Measurements from ENCODE around the gene CCDC74B. TPM values are rescaled to one million over a fixed set of nuclear protein-coding genes. Genes with fewer than 3 reads are reported as not detected.
"Not testable (repeated sequence)": the region's sequence is repeated elsewhere in the genome, so short reads cannot be mapped to it uniquely, and the experiment has no call there.

CCDC74B gene
- total RNA-seq, 1 experiment from 2014 or later, result 26.5 TPM

DNA sequence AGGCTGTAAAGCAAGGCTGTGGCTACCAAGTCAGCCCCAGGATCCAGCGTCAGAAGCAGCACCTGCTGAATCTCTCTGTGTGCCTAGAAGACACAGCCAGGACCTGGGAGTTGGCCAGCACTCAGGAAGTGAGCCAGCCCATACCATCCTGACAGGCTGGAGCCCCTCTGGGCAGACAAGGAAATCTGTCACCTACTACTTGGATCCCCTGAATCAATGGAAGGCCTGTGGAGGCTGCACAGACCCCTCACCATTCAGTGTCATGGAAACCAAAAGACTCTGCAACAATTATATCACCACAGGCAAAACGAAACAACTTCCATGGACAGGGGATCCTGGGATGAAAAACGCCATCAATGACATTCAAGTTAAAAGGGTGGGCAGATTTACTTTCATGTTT lies 21.7 kb upstream of the CCDC74B start:
- not testable (repeated sequence) for DNase-seq (ENCODE audit: low read depth)

DNA sequence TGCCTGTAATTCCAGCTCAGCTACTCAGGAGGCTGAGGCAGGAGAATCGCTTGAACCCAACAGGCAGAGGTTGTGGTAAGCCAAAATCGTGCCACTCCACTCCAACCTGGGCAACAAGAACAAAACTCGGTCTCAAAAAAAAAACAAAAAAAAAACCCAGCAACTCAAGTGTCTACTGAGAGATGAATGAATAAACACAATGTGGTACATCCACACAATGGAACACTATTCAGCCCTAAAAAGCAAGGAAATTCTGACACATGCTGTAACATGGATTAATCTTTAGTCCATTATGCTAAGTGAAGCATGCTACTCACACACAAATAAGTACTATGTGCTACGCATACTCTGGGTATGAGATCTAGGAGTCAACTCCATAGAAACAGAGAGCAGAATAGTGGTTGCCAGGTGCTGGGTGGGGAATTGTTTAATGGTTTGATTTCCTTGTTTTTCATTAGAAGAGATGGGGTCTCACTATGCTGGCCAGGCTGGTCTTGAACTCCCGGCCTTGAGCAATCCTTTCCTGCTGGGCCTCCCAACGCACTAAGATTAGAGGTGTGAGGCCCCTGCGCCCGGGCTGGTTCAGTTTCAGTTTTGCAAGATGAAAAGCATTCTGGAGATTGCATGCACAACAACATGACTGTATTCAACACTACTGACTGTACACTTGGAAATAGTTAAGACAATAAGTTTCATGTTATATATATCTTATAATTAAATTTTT lies 20.5 kb upstream of the CCDC74B start:
- no peak for DNase-seq (ENCODE audit: low read depth)

DNA sequence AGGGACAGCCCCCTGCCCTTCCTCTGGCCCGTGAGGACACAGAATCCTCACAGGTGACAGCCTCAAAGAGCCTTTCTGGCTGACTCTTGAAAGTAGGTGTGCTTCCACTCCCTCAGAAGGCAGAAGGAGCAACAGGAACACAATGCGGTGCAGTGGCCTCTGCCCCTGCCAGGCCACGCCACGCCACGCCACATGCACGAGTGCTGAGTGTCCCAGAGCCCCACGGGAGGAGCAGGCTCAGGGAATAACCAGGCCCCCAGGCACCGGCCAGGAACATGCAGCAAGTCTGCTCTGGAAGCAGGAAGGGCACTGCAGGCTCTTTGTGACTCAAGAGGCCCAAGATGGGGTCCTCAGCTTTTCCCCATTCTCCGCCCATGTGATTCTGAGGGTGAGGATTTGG lies 18.1 kb upstream of the CCDC74B start:
- no peak for DNase-seq (ENCODE audit: low read depth)

DNA sequence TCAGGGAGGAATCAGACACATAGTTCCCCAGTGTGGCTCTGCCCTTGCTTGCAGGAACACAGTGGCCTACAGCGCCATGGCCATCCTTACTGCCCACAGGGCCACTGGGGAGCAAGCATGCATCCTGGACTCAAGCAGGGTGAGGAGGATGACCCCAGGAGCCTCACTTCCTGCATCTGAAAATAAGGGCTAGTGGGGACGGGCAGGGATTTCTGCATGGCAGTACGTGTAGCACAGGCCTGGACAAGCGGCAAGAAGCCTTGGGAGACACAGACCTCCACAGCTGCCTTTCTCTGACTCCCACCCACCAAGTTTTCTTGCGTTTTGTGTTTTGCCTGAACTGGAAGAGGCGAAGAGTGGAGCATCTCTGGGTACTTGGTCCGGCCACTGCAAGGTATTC lies 17.6 kb upstream of the CCDC74B start:
- not testable (repeated sequence) for DNase-seq (ENCODE audit: low read depth)

DNA sequence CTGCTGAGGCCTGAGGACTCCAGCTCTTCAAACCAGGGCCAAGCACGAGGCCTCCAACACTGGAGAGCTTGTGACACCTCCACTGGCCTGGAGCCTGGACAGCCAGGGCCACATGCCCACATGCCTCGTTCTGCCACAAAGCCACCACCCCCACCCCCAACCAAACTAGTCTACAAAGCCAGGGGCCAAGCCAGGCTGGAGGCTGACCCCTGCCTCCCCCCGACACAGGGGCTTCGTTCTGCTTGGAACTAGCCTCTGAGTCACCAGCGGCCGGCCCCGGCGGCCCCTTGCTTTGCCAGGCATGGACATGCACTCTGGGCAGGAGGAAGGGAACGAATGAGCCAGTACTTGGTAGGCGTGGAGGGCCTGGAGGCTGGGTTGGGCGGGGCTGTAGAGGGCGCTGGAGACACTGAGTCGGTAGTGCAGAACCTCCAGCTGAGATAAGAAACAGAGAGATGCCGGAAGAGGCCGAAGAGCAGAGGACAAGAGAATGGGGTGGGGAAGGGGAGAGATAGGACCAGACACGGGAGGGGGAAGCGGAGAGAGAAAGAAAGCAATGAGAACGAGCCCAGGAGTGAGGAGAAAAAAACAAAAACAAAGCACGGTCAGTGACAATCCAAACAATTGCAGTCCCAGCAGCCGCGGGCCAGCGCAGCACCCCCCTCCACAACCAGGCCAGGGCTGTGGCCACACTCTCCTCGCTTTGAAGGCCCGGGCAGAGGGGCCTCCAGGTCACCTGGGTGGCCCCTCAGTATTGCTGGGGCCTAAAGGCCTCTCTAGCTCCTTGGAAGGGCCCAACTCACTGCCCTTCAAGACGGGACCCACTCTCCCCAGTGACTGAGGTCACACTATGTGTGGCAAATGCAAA lies 16.2 kb upstream of the CCDC74B start:
- DNase-seq (ENCODE audit: low read depth), result not testable (repeated sequence)

DNA sequence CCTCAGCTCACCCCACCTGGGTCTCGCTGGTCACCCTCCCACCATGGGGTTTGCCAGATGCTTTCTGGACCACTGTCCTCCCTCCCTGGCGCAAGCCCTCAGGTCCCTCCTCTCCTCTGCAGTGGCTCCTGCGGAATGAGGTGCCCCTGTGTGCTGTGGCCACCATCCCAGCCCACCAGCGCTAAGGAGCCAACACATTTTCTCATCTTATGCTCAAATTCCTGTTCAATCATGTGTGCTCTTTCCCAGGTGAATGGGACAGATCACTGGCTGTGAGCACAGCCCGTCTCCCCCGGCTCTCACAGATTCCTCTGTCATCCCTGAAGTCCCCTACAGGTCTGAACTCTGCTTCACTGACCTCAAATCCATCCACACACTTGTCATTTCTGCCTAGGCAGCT lies 15.2 kb upstream of the CCDC74B start:
- no peak for DNase-seq (ENCODE audit: low read depth)

DNA sequence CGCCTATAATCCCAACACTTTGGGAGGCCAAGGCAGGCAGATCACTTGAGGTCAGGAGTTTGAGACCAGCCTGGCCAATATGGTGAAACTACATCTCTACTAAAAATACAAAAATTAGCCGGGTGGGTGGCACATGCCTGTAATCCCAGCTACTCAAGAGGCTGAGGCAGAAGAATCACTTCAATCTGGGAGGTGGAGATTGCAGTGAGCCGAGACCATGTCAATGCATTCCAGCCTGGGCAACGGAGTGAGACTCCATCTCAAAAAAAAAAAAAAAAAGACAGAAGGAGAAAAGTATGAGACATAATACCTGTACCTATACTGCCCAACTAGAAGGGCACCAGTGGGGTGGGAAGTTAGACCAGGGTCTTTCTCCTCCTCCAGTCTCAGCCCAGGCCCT lies 14.5 kb upstream of the CCDC74B start:
- not testable (repeated sequence) for DNase-seq (ENCODE audit: low read depth)

DNA sequence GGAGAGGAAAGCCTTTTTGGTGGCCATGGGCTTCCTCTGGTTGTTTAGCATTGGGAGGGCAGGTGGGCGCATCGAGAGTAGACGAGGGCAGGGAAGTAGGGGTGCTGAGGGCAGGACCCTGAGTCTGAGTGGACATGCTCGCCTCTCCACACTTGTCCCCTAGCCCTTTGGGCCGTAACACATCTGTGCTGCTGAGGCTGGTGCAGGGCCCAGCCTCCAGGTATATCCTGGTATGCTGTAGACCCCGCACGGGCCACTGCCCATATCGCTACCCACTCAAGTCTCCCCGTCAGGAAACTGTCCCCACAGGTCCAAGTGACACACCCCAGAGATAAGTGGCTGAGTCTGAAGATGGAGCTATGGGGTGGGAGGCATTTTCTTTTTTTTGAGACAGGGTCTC lies 13.7 kb upstream of the CCDC74B start:
- no peak for DNase-seq (ENCODE audit: low read depth)

DNA sequence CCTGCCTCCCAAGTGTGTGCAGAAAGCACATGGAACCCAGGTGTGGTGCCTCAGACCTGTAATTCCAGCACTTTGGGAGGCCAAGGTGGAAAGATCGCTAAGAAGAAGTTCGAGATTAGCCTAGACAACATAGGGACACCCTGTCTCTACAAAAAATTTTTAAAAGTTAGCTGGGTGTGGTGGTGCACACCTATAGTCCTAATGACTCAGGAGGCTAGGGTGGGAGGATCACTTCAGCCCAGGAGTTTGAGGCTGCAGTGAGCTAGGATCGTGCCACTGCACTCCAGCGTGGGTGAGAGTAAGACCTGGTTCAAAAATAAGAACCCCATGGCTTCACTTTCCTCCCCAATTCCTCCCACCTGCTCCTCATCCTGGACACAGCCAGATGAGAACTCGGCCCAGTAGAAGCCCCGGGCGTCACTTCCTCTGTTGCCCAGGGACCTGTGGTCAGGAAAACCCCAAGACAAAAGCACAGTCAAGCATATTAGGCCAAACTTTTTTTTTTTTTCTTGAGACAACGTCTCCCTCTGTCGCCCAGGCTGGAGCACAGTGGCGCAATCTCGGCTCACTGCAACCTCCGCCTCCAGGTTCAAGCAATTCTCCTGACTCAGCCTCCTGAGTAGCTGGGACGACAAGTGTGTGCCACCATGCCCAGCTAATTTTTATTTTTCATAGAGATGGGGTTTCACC lies 13.1 kb upstream of the CCDC74B start:
- not testable (repeated sequence) for DNase-seq (ENCODE audit: low read depth)

DNA sequence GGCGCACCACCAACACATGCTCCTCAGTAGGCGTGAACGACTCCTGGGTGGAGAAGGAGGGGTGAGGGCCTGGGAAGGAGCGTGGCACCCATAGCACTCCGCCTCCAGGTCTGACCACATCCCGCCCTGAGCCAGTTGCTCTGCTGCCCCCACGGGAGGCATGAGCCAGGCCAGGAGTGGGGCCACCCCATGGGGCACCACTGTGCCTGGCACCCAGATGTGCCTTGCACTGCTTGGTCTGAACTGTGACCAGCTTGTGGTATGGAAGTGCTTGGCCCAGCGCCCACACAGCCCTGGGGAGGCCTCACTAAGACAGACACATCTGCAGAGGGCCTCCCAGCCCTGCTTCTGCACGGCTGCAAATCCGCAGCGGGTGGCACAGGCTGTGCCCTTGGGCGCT lies 12.4 kb upstream of the CCDC74B start:
- not testable (repeated sequence) for DNase-seq (ENCODE audit: low read depth)

DNA sequence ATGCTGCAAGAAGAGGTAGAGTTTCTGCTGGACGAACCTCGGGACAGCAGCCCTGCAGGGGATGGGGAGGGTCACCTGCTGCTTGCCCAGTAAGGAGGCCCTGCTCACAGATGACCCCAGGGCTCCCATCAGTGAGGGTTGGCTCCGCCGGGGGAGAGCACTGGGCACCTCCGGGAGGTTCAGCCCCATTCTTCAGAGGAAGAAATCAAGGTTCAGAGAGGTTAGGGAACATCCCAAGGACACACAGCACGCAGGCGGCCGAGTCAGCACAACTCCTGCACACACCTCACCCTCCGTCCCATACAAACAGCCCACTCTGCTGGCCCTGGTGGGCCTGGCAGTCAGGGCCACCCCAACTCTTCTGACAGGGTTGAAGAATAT lies 11.7 kb upstream of the CCDC74B start:
- no peak for DNase-seq (ENCODE audit: low read depth)

DNA sequence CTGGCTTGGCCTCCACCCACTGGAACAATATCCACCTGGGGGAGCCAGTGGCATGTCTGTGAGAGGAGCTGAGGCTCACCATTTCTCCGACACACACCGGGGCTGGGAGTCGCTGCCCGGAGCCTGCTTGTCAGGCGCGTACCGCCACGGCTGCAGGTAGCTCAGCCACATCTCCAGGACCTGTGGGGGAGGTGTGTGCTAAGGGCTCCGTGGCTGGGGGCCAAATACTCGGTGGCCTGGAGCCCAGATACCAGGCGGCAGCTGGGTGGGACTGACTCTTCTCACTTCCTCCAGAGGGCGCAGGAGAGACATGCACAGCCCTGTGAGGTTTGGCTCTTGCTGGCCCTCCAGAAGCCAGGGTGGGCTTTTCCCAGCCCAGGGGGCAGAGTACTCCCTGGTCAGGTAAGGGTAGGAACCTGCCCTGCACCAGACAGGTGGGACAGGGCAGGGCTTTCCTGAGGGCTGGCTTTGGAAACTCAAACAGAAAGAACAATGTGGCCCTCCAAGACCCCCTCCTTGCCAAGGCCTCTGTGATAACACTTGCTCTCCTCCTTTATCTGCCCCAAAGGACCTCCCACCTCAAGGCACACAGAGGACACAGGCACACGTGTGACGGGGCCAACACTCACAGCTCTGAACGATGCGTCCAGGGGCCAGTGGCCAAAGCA lies 11.2 kb upstream of the CCDC74B start:
- DNase-seq (ENCODE audit: low read depth), result peak; percentile 35

DNA sequence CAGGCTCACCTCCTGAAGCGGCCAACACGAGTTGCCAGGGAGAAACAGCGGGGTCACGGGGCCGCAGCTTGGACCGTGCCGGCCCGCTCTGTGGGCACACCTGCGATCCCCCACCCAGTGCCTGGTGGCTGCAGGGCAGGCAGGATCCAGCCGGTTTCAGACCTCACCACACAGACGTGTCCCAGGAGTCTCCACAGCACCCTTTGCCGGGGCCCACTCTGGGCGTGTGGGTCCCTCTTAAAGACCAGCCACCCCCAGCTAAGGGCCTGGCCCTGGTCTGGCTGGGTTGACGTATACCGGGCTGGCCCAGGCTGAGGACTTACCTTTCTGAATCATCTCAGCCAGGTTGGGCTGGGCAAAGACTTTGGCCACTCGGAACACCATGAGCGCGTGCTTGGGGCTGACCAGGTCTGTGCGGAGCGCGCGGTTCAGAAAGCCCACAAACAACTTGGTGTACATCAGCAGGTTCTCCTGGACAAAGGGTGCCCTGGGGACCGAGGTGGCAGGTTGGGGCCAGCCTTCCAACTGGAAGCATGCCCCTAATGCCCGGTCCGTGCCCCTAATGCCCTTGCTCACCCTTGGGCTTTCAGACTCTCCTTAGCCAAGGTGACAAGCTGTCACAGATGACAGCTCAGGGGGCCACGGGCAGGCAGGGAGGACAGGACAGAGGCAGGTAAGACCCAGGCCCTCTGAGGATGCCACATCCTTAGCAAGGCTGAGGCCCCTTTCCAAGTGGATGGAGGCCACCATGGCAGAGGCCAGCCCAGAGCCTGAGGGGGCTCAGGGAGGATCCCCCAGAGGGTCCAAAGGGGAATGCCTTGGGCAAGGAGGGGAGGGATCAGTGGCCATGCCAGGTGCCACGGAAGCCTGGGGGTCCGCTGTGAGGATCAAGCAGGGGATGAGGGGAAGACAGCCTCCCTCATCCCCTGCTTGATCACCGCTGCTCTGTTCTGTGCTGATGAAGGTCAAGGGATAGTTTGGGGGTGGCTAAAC lies 10.2 kb upstream of the CCDC74B start:
- DNase-seq (ENCODE audit: low read depth), result no peak

DNA sequence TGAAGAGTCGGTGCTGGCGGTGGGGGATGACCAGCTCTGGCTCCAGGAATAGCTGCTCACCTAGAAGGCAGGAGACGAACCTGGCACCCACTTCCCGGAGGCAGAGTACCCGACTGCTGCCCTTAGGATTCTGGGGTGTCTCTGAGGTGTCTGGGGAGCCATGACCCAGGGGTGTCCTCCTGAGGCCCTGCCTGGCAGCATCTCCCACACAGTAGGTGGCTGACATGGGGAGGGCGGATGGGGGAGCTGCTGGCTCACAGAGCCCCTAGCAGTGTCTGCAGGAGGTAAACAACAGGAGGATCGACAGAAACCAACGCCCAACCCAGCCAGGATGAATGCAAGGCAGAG lies 9.5 kb upstream of the CCDC74B start:
- DNase-seq (ENCODE audit: low read depth), result not testable (repeated sequence)

DNA sequence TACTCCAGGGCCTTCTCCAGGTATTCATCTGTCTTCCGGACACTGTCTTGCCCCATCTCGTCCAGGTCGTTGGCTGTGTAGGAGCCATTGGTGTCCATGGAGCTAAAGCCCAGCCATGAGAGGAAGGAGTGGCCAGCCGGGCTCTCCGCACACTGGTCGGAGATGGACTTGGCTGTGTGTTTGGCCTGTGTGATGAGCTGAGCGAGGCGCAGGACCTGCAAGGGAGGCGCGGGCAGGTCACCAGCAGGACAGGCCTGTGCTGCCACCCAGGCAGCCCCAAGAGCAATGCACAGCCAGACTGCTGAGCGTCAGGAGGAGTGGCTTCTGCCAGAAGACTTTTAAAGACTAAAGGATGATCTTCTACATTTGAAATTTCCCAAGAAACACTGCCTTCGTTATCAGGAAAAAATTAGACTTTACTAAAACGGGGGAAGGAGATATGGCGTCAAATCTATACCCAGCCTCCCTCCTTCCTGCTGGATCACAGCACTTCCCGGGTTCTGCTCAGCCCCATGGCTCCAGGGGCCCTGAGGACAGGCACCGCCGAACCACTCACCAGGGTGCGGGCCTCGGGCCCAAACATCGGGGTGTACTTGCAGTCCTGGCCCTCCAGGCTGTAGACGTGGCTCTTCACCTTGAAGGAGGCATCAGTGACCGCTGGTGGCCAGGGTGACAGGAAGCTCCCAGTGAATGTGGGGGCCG lies 9.0 kb upstream of the CCDC74B start:
- DNase-seq (ENCODE audit: low read depth), result not testable (repeated sequence)

DNA sequence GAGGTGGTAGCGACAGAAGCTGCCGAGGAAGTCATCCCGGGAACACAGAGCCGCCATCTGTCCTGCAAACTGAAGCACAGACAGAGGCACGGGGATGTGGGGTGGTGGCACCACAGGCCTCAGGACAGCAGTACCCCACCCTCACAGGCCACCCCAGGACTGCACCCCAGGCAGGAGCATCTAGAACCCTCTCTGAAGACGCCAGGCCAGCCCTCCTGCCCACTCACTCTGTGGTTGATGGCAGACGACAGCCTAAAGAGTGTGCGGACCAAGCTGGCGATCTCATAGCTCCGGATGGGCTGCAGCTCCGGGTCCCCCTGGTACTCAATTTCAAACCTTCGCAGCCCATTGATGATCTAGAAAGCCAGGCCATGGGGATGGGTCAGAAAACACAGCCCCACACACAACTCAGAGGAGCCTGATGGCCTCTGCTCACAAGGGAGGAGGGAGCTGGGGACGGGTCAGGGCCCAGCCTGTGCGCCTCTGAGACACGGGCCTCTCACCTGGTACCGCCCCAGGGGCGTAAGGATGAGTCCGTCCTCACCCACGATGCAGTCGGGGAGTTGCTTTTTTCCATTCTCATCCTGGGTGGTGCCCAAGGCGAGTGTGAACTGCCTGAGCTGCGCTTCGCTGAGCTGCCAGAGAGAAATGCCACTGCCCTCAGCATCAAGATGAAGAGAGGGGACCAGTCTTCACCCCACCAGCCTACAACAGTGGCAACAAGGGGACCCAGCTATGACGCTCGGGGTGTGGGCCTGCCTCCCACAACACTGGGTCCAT lies 8.1 kb upstream of the CCDC74B start:
- DNase-seq (ENCODE audit: low read depth), result no peak

DNA sequence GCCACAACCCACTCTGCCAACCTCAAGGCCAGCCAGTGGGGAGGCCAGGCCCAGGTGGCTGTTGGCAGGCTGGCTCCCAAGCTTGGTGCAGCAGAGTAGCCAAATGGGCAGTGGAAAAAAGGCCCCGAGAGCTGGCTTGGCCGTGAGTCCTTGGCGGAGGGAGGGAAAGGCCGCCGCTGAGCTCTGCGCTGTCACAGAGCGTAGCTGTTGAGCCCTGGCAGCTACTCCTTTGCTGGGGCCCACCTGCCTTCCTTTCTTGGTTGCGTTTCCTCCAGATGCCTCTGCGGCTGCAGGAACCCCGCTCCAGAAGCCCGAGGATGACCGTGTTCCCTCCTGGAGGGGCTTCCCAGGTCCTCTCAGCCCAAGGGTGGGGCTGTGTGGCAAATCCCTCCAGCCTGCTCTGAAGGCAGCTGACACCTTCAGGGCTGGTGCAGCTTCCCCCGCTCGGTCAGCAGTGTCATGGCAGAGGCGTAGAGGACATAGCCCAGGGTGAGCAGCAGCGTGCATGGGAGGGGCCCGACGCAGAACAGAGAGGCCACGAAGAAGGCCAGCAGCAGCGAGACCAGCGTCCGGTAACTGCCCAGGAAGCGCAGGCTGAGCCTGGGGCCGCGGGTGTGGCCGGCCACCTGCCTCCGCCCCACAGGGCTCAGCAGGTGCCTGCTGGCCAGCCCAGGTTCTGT lies 7.4 kb upstream of the CCDC74B start:
- not testable (repeated sequence) for DNase-seq (ENCODE audit: low read depth)

DNA sequence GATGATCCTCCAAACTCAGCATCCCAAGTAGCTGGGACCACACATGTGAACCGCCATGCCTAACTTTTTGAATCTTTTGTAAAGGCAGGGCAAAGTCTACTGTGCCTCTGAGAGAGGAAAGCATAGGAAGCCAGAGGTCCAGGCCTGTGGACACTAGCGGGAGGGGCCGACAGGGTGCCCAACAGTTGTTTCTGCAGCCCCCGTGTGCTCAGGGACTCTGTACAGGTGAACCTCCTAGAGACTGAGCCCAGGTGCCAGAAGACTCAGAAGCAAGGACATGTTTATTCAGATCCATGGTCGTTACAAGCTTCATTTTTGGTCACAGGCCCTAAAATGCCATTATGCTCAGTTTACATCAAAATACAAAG lies 6.2 kb upstream of the CCDC74B start:
- DNase-seq (ENCODE audit: low read depth), result not testable (repeated sequence)

All from LHCN-M2 (cell line).